Measurements from ENCODE around the gene USP7.
"Not testable (repeated sequence)": the region's sequence is repeated elsewhere in the genome, so short reads cannot be mapped to it uniquely, and the experiment has no call there.

Gene USP7

GRCh38 chr16:8874388-8874787 lies 89.3 kb downstream of the USP7 start:
- DNase-seq = no peak

- DNase-seq = not testable (repeated sequence)
Measured at GRCh38 chr16:8873866-8874195, 89.9 kb downstream of the USP7 start.

GRCh38 chr16:8872967-8873865 lies 90.5 kb downstream of the USP7 start:
- DNase-seq = no peak

GRCh38 chr16:8872071-8872470 lies 91.6 kb downstream of the USP7 start:
- DNase-seq = no peak

- not testable (repeated sequence) for DNase-seq
Measured at GRCh38 chr16:8869988-8870241, 93.8 kb downstream of the USP7 start.

GRCh38 chr16:8869212-8869987 lies 94.3 kb downstream of the USP7 start:
- no peak for DNase-seq

GRCh38 chr16:8868416-8869211 lies 95.1 kb downstream of the USP7 start, which contains the start of gene CARHSP1:
CARHSP1 (minus strand) TSS chr16:8869006; CDS start chr16:8859328, 9,678 bp downstream.
- peak; percentile 87 for DNase-seq

GRCh38 chr16:8867932-8868415 lies 95.7 kb downstream of the USP7 start:
- no peak for DNase-seq

GRCh38 chr16:8867216-8867931 lies 96.3 kb downstream of the USP7 start:
- DNase-seq = peak; percentile 40

GRCh38 chr16:8866884-8867215 lies 96.9 kb downstream of the USP7 start:
- no peak for DNase-seq

- no peak for DNase-seq
Measured at GRCh38 chr16:8866118-8866883, 97.4 kb downstream of the USP7 start.

GRCh38 chr16:8865145-8865882 lies 98.4 kb downstream of the USP7 start:
- DNase-seq = no peak

- DNase-seq = no peak
Measured at GRCh38 chr16:8864480-8865110, 99.1 kb downstream of the USP7 start.

- DNase-seq = no peak
Measured at GRCh38 chr16:8863594-8864424, 99.9 kb downstream of the USP7 start.

GRCh38 chr16:8862309-8863130 lies 101.2 kb downstream of the USP7 start:
- DNase-seq = no peak

GRCh38 chr16:8861563-8862308 lies 102.0 kb downstream of the USP7 start:
- no peak for DNase-seq

GRCh38 chr16:8859913-8860881 lies 103.5 kb downstream of the USP7 start:
- no peak for DNase-seq

Measured in activated T-cell treated with anti-CD3 and anti-CD28 coated beads, Interleukin-2, amount 50 U/mL, for 1 hour (primary cell).